ENCODE data around the gene ARL16. TPM values are rescaled to one million over a fixed set of nuclear protein-coding genes. Genes with fewer than 3 reads are reported as not detected.

Gene ARL16
- total and polyA plus RNA-seq, 2 experiments from 2014 or later: 40.4 to 54.9 TPM

DNA sequence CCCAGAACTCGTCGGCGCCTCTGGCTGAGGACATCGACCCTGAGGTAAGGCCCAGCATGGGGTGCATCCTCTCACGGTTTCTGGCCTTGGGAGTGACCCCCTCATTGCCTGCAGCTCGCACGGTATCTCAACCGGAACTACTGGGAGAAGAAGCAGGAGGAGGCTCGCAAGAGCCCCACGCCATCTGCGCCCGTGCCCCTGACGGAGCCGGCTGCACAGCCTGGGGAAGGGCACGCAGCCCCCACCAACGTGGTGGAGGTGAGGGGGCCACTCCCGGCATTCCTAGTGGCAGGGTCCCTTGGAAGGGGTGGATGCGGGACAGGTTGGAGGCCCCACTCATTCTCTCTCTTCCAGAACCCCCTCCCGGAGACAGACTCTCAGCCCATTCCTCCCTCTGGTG lies 11.2 kb upstream of the ARL16 start:
- DNase-seq (ENCODE audit: low spot score) (no peak), ATAC-seq (no peak)
- Histone ChIP-seq H3K27me3 (ENCODE audit: insufficient read depth) (no peaks in the 10 kb centered on the region), H3K9me2 (ENCODE audit: insufficient read depth) (no peaks in the 10 kb centered on the region), H3K4me3 (no peak overlapping the region), H3K79me2 (replicated peaks; ENCODE audit: insufficient read depth) (peaks cover 12% of the 10 kb centered on the region), H3K4me1 (ENCODE audit: insufficient read depth) (no peaks in the 10 kb centered on the region), H3F3A (replicated peaks; ENCODE audit: low read depth) (0 out of 2 replicates have a peak, but pooled peaks cover 11% of the 10 kb centered on the region), H3K4me2 (no peak overlapping the region), H3K36me3 (ENCODE audit: insufficient read depth) (no peaks in the 10 kb centered on the region), H2AFZ (no peak overlapping the region), H3K27ac (ENCODE audit: low read depth) (no peak overlapping the region), H4K20me1 (replicated peaks; ENCODE audit: insufficient read depth) (peaks cover 4% of the 10 kb centered on the region; the same call in 1 of the 2 replicates)
- TF ChIP-seq, protein P1, sequence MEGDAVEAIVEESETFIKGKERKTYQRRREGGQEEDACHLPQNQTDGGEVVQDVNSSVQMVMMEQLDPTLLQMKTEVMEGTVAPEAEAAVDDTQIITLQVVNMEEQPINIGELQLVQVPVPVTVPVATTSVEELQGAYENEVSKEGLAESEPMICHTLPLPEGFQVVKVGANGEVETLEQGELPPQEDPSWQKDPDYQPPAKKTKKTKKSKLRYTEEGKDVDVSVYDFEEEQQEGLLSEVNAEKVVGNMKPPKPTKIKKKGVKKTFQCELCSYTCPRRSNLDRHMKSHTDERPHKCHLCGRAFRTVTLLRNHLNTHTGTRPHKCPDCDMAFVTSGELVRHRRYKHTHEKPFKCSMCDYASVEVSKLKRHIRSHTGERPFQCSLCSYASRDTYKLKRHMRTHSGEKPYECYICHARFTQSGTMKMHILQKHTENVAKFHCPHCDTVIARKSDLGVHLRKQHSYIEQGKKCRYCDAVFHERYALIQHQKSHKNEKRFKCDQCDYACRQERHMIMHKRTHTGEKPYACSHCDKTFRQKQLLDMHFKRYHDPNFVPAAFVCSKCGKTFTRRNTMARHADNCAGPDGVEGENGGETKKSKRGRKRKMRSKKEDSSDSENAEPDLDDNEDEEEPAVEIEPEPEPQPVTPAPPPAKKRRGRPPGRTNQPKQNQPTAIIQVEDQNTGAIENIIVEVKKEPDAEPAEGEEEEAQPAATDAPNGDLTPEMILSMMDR (conservative IDR thresholded peaks at IDR 0.05; ENCODE audit: low read depth in 2 of 2): no peak
- no peak for TF ChIP-seq POLR2AphosphoS5 (IDR thresholded peaks at IDR 0.05; ENCODE audit: low read depth)
- no peak for TF ChIP-seq STAT1 (IDR thresholded peaks at IDR 0.05; ENCODE audit: unreplicated experiment)
- TF ChIP-seq NANOG (IDR thresholded peaks at IDR 0.05; ENCODE audit: borderline replicate concordance): no peak
- Mint-ChIP-seq H3K4me3 (no peak overlapping the region), H3K9me3 (no peaks in the 10 kb centered on the region), H3K27ac (no peak overlapping the region), H3K36me3 (ENCODE audit: low read depth) (peaks cover 48% of the 10 kb centered on the region), H3K27me3 (ENCODE audit: insufficient read depth, low read depth, poor library complexity) (peaks cover 11% of the 10 kb centered on the region), H3K4me1 (no peaks in the 10 kb centered on the region; the same call in 2 of the 3 replicates)

DNA sequence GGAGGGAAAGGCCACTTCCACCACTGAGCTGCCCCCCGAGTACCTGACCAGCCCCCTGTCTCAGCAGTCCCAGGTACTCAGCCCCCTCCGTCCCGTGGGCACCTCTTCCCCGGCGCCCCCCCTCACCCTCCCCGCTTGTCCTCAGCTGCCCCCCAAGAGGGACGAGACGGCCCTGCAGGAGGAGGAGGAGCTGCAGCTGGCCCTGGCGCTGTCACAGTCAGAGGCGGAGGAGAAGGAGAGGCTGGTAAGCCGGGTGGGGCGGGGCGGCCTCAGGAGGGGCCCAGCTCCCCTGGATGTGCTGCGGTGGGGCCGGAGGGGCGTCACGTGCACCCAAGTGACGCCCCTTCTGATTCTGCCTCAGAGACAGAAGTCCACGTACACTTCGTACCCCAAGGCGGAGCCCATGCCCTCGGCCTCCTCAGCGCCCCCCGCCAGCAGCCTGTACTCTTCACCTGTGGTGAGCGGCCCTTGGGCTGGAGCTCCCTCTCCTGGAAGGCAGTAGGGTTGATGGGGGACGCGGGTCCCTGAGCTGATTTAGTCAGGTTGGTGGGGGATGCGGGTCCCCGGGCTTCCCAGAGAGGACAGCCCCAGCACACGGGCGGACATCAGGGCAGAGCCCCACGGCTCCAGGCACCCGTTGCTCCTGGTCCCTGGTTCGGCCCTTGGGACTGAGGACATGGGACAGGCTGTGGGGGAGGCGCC lies 10.1 kb upstream of the ARL16 start:
- Histone ChIP-seq H3K4me1 (ENCODE audit: insufficient read depth) (no peaks in the 10 kb centered on the region), H3K9me2 (ENCODE audit: insufficient read depth) (no peaks in the 10 kb centered on the region), H3K4me2 (no peak overlapping the region), H3F3A (replicated peaks; ENCODE audit: low read depth) (peaks cover 6% of the 10 kb centered on the region; the same call in 1 of the 2 replicates), H3K27me3 (ENCODE audit: insufficient read depth) (no peaks in the 10 kb centered on the region), H4K20me1 (replicated peaks; ENCODE audit: insufficient read depth) (peaks cover 4% of the 10 kb centered on the region; the same call in 1 of the 2 replicates), H2AFZ (no peak overlapping the region), H3K79me2 (replicated peaks; ENCODE audit: insufficient read depth) (peaks cover 6% of the 10 kb centered on the region), H3K4me3 (no peak overlapping the region), H3K36me3 (ENCODE audit: insufficient read depth) (no peaks in the 10 kb centered on the region), H3K27ac (ENCODE audit: low read depth) (no peak overlapping the region)
- Mint-ChIP-seq H3K27me3 (ENCODE audit: insufficient read depth, low read depth, poor library complexity) (peaks cover 11% of the 10 kb centered on the region), H3K36me3 (ENCODE audit: low read depth) (peaks cover 52% of the 10 kb centered on the region), H3K4me1 (no peaks in the 10 kb centered on the region; the same call in 2 of the 3 replicates), H3K27ac (no peak overlapping the region), H3K9me3 (no peaks in the 10 kb centered on the region), H3K4me3 (no peak overlapping the region)
- DNase-seq (ENCODE audit: low spot score) (peak; percentile 69), ATAC-seq (peak; percentile 83)
- TF ChIP-seq EZH2 (IDR thresholded peaks at IDR 0.05; ENCODE audit: low read depth, unreplicated experiment): no peak
- TF ChIP-seq, protein P2, sequence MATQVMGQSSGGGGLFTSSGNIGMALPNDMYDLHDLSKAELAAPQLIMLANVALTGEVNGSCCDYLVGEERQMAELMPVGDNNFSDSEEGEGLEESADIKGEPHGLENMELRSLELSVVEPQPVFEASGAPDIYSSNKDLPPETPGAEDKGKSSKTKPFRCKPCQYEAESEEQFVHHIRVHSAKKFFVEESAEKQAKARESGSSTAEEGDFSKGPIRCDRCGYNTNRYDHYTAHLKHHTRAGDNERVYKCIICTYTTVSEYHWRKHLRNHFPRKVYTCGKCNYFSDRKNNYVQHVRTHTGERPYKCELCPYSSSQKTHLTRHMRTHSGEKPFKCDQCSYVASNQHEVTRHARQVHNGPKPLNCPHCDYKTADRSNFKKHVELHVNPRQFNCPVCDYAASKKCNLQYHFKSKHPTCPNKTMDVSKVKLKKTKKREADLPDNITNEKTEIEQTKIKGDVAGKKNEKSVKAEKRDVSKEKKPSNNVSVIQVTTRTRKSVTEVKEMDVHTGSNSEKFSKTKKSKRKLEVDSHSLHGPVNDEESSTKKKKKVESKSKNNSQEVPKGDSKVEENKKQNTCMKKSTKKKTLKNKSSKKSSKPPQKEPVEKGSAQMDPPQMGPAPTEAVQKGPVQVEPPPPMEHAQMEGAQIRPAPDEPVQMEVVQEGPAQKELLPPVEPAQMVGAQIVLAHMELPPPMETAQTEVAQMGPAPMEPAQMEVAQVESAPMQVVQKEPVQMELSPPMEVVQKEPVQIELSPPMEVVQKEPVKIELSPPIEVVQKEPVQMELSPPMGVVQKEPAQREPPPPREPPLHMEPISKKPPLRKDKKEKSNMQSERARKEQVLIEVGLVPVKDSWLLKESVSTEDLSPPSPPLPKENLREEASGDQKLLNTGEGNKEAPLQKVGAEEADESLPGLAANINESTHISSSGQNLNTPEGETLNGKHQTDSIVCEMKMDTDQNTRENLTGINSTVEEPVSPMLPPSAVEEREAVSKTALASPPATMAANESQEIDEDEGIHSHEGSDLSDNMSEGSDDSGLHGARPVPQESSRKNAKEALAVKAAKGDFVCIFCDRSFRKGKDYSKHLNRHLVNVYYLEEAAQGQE (IDR thresholded peaks at IDR 0.05; ENCODE audit: unreplicated experiment): no peak
- TF ChIP-seq, protein P1 (conservative IDR thresholded peaks at IDR 0.05; ENCODE audit: low read depth in 2 of 2): peak; percentile 39 to 77

Data from GM23338 (cell line).